NCI-H2081 treated with DMSO at 0.1 percent for 48 hours (cell line): ENCODE measurements around the gene KRT7.

Experiments
- DNase-seq: peaks from one replicate; lab custom pipeline; 2025; lab: John Stamatoyannopoulos, UW

Gene KRT7

DNA sequence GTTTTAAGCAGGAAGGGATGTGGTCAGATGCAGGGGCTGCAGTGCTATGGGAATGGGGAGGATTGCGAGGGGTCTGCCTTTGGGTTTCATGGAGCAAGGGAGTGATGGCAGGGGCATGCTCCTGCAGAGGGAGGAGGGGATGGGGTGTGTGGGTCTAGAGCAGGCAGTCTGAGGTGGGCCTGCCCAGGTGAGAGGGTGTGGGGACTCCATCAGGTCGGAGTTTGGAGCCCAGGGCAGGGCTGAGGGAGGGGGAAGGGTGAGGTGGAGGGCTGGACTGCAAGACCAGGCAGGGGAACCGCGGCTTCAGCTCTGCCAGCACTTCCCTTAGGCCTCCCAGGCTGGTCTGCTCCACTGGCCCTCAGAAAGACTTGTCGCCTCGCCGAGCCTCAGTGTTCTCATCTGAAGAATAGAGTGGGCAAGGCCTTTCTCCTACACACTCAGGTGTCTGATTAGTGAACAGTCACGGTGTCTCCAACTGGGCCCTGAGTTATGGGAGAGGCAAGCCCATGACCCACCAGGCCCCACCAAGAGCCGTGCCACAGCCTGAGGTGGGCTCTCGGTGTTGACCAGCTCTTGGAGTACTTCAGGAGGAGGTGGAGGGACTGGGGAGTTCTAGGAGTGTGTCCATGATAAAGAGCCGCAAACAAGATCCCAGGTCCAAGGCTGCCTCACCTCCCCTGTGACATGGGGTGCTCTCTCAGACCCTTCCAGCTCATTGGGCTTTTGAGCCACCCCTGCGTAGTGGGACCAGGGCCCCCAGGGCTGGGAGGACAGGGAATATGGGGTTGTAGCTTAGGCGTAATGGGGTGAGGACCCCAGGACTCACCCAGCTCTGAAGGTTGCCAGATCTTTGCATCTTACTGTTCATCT is 21.1 kb upstream of the KRT7 start:
- DNase-seq, result no peak

DNA sequence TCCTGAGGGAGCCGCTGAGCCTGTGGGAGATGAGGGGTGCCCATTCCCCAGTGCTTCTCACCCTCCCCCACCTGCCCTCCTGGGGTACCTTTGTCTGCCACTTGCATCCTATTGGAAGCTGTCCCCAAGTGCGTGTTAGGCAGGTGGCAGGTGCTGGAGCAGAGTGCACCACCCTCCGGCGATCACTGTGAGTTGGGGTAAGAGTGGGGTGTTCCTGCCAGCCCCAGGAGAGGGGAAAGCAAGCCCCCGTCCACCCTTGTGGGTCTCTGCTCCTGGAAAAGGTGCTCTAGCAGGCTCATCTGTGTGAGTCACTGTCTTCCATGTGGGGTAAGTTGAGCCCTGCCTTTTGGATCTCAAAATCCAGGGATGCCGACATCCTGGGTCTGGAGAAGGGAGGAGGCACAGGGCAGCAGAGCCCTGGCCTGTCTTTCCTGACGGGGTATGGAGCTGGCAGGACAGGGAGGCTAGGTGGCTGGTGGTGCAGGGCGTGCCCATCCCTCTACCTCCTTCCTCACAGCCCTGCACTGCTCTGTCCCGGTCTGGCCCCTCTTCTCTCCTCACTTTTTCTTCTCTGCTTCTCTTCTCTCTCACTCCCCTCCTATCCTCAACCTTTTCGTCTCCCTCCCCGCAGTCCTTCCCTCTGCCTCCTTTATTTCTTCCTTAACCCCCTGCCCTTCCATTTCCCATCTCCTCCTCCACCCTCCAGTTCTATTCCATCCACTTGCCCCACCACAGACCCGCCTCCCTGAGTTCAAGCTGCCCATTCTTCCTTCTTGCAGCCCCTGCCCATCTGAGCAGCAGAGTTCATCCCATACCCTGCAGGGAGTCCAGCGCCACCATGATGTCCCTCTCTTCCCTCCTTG is 20.1 kb upstream of the KRT7 start:
- no peak for DNase-seq

DNA sequence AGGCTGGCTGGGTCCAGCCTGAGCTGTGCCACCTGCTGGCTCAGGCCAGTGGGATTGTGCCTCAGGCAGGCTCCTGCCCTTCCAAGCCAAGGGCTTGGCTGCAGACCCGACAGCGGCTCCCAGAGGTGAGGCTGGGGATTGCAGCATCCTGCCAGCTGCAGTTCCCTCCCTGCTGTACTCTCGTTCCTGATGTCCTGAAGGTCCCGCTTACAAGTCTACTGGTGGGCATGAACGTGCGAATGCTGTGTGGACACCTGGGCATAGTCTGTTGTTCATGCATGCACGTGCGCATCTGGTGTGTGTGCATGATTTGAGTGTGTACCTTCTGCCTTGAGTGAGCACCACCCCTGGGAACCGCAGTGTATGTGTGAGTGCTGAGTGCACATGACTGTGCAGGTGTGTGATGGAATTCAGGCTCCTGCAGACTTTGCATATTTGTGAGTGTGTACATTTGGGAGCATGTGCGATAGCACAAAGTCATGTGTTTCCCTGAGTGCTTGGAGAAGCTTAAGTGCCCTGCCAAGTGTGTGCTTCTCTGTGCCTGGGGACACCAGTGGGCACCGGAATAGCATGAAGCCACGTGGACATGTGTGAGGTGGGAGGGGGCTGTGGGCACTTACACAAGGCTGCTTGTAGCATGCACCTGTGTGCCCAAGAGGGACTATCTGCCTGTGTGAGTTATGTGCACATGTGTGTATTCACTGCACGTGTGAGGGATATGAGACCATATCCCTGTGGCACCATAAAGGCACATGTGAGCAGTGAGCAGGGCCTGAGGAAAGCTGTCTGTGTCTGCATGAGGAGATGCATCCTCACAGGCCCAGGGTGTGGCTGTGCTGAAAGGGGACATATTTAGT is 19.3 kb upstream of the KRT7 start:
- DNase-seq, result no peak

DNA sequence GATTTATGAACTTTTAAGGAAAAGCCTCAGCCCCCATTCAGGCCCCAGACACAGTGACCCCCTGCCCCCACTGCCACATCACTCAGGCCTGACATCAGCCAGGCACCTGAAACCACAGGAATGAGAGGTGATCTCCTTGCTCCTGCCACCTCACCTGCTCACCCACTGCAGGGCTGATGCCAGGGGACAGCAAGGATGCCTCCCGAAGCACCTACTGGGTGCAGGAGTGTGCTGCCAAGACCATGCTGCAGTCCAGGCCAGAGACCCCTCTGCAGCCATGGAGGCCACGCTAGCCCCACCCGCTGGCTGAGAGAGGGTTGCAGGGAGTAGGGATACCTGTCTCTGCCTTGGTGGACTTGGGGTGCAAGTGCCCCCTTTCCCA is 18.6 kb upstream of the KRT7 start:
- no peak for DNase-seq

DNA sequence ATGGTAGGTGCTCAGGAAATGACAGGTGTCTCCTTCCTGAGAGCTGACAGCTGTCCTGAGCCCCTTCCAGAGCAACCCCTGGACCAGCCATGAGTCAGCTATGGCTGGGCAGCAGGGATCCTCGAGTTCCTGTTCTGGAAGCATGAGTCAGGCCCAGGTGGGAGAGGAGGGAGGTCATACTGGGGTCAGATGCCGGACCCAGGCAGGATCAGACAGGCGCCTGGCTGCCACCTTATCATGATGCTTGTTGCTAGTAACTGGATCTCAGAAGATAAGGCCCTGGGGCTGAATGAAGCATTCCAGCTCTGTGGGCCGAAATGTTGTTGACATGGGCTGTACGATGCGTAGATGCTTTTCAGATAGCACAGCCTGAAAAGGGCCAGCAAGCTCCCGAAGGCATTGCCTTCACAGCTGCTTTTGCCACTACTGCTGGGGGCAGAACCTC is 17.4 kb upstream of the KRT7 start:
- DNase-seq, result no peak

DNA sequence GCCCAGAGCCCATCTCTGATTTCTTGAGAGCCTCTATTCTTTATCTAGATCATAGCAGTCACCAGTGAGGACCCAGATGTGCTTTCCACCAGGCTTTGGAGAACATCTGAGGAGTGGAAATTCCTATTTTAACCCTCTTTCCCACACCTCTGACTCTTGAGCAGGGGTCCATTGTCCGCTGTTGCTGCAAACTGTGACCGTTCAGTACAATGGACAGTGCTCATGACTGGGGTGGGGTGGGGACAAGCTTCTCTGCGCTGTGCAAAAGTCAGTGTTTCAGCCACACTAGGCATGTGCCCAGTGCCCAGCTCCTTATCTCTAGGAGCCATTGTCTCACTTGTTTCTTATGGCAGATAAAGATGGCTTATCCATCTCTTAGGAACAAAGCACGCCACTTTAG is 16.9 kb upstream of the KRT7 start:
- DNase-seq, result no peak

DNA sequence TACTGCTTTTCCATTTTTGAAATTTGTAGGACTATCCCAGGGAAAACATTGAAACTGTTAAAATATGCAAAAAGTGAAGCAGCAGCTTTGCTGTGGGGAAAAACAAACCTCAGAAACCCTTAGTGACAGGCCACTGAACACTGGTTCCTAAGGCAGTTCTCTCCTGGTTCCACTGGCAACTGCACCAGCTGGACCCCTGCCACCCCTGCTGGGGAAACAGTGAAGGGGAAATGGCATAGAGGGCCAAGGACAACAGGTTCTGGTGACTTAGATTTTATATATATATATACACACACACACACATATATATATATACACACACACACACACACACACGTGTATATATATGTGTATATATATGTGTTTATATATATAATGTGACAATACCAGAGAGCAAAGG is 16.2 kb upstream of the KRT7 start:
- DNase-seq, result no peak

DNA sequence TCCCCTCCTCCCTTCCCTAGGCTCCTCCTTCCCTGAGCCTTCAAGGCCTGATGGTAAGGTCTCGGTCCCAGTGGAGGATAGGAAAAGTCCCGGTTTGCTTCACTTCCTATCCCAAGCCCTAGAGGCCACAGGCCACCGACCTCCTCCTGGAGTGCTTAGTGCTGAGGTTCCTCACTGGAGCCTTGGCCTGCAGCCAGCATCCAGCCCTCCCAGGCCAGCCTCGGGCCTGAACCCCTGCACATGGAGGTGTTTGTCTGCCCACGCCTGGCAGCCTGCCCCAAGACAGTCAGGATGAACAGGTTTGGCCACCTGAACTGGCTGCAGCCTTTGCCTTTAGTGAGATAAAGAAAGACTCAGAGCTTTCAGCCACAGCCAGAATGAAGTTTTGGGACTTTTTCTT is 15.8 kb upstream of the KRT7 start:
- no peak for DNase-seq

DNA sequence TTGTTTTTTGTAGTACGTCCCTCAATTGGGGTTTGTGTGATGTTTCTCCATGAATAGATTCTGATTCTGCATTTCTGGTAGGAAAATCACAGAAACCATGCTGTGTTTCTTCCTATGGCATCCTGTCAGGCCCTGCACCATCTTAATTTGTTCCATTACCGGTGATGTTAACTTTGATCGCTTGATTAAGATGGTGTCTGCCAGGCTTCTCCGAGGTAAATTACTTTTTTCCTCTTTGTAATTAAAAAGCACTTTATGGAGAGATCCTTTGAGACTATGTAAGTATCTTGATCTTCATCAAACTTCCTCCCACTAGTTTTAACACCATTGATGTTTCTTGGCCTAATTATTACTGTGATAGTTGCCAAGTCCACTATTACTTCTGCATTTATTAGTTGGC is 15.0 kb upstream of the KRT7 start:
- DNase-seq, result no peak

DNA sequence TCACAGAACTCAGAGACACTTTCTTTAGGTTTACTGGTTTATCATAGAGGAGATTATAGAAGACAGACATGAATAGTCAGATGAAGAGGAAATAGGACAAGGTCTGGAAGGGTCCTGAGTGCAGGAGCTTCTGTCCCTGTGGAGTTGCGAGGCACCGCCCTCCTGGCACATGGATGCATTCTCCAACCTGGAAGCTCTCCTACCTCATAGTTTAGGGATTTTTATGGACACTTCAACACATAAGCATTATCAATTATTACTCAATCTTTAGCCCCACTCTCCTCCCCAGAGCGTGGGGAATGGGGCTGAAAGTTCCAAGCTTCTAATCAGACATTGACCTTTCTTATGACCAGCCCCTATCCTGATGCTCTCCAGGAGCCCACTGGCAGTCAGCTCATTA is 12.6 kb upstream of the KRT7 start:
- no peak for DNase-seq

DNA sequence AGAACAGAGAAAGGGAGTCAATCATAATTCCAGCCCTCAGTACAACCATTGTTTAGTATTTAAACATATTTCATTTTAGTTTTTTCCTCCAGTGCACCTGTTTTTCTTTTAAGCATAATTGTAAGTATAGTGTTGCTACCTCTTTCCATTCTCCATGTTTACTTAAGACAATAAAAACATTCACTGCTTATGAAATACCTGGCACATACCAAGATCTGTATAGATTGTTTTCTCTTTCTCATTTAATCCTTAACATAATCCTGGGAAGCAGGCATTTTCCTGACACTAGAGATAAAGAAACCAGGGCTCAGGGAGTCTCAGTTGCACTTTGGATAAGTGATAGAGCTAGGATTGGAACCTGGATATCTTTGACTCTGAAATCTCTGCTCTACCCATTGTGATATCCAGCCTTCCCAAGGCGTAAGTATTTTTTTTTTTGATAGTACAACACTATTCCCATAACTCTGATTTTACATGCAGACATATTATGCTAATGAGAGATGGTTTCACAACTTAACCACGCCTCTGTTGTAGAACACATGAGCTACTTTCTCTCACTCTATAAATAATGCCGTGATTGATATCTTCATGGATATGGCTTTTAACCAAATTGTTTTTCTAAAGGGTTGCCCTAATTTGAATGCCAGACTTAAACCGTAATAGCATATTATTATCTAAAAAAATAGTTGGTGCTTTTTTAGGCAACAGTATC is 11.8 kb upstream of the KRT7 start:
- DNase-seq, result no peak

DNA sequence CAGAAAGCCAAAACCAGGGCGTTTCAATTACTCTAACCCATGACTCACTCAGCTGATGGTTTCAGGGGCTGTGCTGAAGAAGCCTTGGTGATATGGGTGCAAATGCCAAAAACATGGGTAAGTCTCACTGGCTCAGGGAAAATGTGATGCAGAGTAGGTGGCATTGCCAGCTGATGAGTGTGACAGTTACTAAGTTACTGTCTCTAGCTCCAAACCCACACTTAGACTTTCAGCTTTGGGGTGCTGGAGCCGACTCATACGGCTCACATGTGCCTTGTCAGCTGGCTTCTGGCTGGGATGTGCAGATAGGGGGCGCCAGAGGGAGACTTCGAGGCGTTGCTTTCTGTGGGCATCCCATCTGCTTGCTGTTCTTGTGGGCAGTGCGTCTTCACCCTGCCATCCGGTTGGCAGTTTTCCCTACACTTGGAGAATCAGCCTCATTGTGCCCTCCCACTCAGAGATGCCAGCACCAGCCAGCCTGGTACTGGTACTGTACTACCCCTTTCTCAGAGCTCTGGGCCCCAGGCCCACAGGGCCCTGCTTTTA is 11.1 kb upstream of the KRT7 start:
- DNase-seq, result no peak

DNA sequence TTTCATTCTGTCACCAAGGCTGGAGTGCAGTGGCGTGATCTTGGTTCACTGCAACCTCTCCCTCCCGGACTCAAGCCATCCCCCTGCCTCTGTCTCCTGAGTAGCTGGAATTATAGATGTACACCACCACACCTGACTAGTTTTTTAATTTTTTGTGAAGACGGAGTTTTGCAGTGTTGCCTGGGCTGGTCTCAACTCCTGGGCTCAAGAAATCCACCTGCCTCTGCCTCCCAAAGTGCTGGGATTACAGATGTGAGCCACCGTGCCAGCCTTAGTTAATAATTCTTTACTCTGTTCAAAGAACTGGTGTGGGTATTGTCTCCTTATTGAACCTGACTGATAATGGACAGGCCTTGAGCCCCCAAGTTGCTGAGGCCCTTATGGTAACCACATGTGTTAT is 10.4 kb upstream of the KRT7 start:
- DNase-seq, result no peak

DNA sequence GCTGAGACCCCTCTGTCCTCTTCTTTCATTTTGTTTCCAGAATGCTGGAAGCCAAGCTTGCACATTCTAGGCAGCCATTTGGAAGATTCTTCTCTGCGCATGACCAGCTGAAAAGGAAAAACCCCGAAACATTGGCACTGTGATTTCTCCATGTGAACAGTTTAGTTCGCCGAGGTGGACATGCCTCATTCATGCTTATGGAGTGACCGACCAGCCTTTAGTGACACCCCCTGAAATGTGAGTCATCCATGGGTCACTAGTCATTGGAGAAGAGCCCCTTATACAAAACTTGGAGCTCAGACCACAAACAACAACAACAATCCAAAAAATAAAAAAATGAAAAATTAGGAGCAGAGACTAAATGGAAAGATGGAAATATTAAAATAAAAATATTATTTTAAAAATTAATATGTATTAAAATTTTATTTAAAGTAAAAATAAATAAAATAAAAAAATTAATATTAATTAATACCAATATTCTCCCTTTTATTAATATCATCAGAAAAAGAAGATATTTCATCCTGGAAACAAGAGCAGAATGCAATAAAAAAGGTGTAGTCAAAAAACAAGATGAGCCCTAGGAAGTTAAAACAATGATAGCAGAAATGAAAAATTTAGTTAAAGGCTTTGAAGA is 9.5 kb upstream of the KRT7 start:
- no peak for DNase-seq

DNA sequence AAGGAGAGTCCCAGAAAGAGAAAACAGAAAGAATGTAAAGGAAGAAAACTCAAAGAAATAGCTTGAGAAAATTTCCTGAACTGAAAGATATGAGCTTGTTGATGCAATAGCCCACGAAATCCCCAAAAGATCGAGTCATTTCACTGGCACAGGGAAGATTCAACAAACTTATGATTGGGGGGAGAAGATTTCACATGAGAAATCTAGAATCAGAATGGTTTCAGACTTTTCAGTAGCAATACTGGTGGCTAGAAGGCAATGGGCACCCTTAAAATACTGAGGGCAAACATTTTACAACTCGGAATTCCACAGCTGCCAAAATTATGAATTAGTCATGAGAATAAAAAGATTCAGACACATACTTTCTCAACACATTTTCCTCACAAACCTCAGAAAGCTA is 8.9 kb upstream of the KRT7 start:
- no peak for DNase-seq

DNA sequence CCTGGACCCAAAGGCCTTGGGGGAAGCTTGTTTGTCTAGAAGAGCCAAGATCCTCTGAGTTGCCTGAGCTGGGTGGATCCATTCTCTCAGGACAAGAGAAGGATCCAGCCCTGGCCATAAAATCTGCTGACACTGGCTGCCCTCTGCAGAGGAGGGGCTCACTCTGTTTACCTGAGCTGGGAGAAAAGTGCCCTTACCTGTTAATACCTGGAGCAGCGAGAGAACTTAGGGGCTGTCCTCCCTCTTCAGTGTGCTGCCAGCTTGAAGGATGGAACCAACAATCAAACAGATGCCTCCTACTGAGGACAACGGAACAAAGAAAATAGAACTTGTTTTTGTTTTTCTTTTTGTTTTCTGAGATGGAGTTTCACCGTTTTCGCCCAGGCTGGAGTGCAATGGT is 7.3 kb upstream of the KRT7 start:
- no peak for DNase-seq

DNA sequence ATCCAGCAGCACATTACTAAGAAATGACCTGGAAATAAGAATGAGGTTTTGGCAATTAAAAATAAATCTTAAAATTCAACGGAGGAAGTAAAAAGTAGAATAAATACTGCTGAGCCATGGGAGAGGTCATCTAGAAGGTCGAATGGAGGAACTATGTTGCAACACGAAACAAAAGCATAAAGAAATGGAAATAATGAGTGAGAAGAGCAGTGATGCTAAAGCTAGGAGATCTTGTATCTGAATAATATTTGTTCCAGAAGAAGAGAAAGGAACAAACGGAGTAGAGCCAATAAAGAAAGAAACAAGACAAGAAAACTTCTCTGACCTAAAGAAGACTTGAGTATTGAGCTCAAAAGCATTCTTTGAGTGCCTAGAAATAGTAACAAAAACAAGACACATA is 6.6 kb upstream of the KRT7 start:
- no peak for DNase-seq

DNA sequence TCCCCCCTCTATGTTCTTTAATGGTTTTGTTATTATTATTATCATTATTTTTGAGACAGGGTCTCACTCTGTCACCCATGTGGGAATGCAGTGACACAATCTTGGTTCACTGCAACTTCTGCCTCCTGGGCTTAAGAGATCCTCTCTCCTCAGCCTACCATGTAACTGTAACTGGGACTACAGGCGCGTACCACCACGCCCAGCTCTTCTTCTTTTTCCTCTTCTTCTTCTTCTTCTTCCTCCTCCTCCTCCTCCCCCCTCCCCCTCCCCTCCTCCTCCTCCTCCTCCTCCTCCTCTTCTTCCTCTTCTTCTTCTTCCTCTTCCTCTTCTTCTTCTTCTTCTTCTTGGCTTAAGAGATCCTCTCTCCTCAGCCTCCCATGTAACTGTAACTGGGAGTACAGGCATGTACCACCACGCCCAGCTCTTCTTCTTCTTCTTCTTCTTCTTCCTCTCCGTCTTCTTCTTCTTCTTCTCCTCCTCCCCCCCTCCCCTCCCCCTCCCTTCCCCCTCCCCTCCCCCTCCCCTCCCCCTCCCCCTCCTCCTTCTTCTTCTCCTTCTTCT is 5.4 kb upstream of the KRT7 start:
- DNase-seq, result no peak

DNA sequence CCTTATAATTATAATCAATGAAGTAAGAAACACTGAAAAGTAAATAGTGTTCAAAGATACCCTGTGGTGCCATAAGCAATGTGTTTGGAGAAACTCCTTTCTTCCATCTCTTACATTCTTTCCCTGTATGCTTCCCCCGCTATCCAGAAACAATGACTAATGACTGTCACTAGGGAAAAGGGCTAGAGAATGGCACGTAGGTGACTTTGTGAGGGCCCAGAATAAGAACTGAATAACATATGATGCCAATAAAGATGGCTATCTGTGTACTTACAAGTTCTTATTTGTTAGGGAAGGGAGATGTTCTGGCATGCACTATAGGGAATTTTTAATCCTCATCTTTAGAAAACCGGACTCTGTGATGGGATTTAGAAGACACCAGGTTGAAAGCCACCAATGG is 4.7 kb upstream of the KRT7 start:
- DNase-seq, result no peak

DNA sequence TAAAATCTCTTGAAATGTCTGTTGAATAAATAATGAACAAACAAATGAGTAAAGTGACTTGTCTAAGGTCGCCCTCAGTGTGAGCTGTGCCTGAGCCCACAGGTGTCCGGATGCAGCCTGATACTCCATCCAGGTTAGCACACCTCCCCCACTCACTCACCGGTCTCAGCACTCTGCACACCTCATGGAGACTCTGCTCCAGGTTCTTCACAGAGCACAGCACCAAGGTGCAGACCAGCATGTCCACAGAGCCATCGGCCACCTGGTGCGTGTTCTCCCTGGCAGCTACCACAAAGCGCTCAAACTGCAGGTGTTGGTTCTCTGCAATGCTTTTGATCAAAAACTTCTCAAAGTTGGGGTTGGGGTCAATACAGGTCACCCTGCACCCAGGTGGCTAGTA is 4.1 kb upstream of the KRT7 start:
- no peak for DNase-seq
